AG04449 (cell line): ENCODE measurements around the gene TRIM54.
"Not testable (repeated sequence)": the region's sequence is repeated elsewhere in the genome, so short reads cannot be mapped to it uniquely, and the experiment has no call there.

Experiments used
- CTCF ChIA-PET: fragments of 350-600 bp; formaldehyde crosslinking; extraction: SDS; loops from one replicate; lab custom pipeline; 2021; ENCODE audit warnings: antibody characterized with exemption; lab: Yijun Ruan, JAX
- POLR2A ChIA-PET: fragments of 400-600, 350-600 bp; formaldehyde crosslinking; extraction: SDS; loops from one replicate; lab custom pipeline; 2020; ENCODE audit warnings: antibody characterized with exemption, inconsistent platforms; lab: Yijun Ruan, JAX
- DNase-seq: peaks from one replicate; pipeline ENCODE4 v3.0.0-alpha.2; 2010; ENCODE audit warnings: low read depth, low spot score
- H3K4me3 ChIP-seq: 2 replicates; pipeline ENCODE4 v1.5.1; 2011; ENCODE audit warnings: low read depth, mild to moderate bottlenecking, control low read depth, low read length
- TF ChIP-seq, protein P1 (sequence below): IDR thresholded peaks from one replicate; pipeline ENCODE4 v1.5.1; 2011; ENCODE audit warnings: mild to moderate bottlenecking, moderate library complexity, low read length, control low read depth, inconsistent platforms; ENCODE audit not compliant: insufficient read depth; ENCODE audit errors: missing control alignments

TRIM54 gene

DNA sequence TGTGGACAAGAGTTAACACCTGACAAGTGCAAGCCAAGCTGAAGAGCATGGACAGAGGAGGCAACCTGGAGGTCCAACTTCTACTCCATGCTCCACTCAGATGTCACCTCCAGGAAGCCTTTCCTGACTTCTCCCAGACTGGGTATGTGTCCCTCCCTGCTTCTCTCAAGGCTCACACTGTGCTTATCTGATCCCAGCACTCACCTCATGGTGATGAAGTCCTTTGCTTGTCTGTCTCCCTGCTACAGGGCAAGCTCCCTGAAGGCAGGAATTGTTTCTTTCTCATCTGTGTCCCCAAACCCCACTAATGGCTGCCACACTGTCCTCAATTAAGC lies 16.7 kb upstream of the TRIM54 start:
- TF ChIP-seq, protein P1, sequence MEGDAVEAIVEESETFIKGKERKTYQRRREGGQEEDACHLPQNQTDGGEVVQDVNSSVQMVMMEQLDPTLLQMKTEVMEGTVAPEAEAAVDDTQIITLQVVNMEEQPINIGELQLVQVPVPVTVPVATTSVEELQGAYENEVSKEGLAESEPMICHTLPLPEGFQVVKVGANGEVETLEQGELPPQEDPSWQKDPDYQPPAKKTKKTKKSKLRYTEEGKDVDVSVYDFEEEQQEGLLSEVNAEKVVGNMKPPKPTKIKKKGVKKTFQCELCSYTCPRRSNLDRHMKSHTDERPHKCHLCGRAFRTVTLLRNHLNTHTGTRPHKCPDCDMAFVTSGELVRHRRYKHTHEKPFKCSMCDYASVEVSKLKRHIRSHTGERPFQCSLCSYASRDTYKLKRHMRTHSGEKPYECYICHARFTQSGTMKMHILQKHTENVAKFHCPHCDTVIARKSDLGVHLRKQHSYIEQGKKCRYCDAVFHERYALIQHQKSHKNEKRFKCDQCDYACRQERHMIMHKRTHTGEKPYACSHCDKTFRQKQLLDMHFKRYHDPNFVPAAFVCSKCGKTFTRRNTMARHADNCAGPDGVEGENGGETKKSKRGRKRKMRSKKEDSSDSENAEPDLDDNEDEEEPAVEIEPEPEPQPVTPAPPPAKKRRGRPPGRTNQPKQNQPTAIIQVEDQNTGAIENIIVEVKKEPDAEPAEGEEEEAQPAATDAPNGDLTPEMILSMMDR: no peak
- ChIA-PET CTCF (interaction anchor here (1.0 to 7.3 kb wide), 11 partner anchors 9 to 189 kb away, joined by 3 to 125 read pairs (median 6); partner anchors contain the start of genes DNAJC5G and TRIM54), POLR2A (interaction anchor here (1.1 kb wide), 1 partner anchor 37 kb away, joined by 3 read pairs; no protein-coding TSS in a partner anchor)
- no peak for DNase-seq
- H3K4me3 ChIP-seq: no peak overlapping the region

DNA sequence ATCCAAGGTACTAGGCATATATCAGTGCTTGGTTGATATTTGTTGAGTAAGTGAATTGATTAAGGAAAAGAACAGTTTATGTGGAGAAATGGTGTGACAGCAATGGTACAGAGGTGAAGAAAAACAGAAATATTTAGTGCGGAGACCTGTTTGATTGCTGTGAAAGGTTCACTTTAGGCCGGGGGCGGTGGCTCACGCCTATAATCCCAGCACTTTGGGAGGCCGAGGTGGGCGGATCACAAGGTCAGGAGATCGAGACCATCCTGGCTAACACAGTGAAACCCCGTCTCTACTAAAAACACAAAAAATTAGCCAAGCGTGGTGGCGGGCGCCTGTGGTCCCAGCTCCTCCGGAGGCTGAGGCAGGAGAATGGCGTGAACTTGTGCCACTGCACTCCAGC lies 13.9 kb upstream of the TRIM54 start:
- POLR2A ChIA-PET: interaction anchor here (0.7 kb wide), 1 partner anchor 25 kb away, joined by 3 read pairs; no protein-coding TSS in a partner anchor
- H3K4me3 ChIP-seq, DNase-seq: not testable (repeated sequence)
- CTCF ChIA-PET: interaction anchor here (1.1 to 7.3 kb wide), 3 partner anchors 10 to 12 kb away, joined by 4 to 125 read pairs (median 4); partner anchors contain the start of genes DNAJC5G and TRIM54

GRCh38 chr2:27270131-27270530 lies 12.1 kb upstream of the TRIM54 start:
- POLR2A ChIA-PET: no interaction called here

DNA sequence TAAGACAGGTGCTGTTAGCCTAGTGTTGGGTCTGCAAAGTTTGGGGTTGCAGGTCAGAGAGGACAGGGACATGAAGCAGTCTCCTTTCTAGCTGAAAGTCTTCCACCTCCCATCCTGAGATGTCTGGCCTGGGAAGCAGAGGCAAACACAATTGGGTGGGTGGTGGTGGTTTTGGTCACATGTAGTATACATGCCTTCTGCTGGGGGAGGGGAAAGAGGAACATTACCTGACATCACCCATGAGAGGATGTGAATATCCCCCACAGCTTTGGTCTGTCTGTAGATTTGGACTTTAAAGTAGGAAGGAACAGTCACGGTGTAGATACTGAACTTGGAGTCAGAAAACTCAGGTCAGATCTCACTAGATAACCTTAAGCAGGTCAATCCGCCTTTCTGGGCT lies 11.6 kb upstream of the TRIM54 start:
- CTCF ChIA-PET: interaction anchor here (0.6 to 5.7 kb wide), 6 partner anchors 11 to 169 kb away, joined by 3 to 75 read pairs (median 5); partner anchors contain the start of genes CAD and TRIM54
- no peak overlapping the region for H3K4me3 ChIP-seq
- TF ChIP-seq, protein P1: no peak
- no peak for DNase-seq
- POLR2A ChIA-PET: no interaction called here

More at GRCh38 chr2:27270131-27270530, 12.1 kb upstream of the TRIM54 start:
- CTCF ChIA-PET: interaction anchor here (1.6 to 5.7 kb wide), 4 partner anchors 12 to 169 kb away, joined by 3 to 75 read pairs (median 12); partner anchors contain the start of gene TRIM54
- H3K4me3 ChIP-seq: no peak overlapping the region
- TF ChIP-seq, protein P1: no peak
- no peak for DNase-seq

- POLR2A ChIA-PET: no interaction called here
- TF ChIP-seq, protein P1: no peak
- no peak overlapping the region for H3K4me3 ChIP-seq
- no peak for DNase-seq
- CTCF ChIA-PET: interaction anchor here (0.8 to 5.7 kb wide), 8 partner anchors 10 to 411 kb away, joined by 3 to 75 read pairs (median 6); partner anchors contain the start of gene TRIM54
These were observed 10.4 kb upstream of the TRIM54 start for GRCh38 chr2:27271631-27272340.

DNA sequence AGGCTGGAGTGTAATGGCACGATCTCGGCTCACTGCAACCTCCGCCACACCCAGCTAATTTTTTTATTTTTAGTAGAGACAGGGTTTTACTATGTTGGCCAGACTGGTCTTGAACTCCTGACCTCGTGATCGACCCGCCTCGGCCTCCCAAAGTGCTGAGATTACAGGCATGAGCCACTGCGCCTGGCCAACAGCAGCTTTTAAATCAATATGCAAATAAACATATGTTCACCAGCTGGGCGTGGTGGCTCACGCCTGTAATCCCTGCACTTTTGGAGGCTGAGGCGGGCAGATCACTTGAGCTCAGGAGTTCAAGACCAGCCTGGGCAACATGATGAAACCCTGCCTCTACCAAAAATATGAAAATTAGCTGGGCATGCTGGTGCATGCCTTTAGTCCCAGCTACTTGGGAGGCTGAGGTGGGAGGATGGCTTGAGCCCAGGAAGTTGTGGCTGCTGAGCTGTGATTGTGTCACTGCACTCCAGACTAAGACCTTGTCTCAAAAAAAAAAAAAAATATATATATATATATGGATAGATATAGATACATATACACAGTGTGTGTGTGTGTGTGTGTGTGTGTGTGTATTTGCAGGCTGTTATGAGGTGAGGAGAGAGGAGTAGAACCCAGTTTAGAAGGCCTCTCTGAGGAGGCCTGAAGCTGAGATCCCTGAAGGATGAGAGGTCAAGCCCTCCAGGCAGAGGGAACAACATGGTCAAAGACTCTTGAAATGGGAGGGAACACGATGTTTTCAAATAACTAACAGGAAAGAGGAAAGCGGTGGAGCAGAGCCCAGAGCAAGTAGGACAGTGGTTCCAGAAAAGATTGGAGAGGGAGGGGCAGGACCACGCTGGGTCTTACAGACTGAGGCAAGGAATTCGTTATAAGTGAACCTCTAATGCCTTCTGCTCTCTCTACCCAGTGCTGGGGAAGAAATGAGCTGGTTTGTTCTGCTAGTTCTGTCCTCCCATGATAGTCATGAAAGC lies 9.4 kb upstream of the TRIM54 start:
- ChIA-PET CTCF (interaction anchor here (0.8 to 5.7 kb wide), 6 partner anchors 8 to 410 kb away, joined by 3 to 75 read pairs (median 12); partner anchors contain the start of gene TRIM54), POLR2A (interaction anchor here (0.7 kb wide), 1 partner anchor 105 kb away, joined by 3 read pairs; no protein-coding TSS in a partner anchor)
- not testable (repeated sequence) for H3K4me3 ChIP-seq, DNase-seq
